Neuronal stem cell (in vitro differentiated cells): Measurements from ENCODE around the gene PRKACB. TPM values are rescaled to one million over a fixed set of nuclear protein-coding genes. Genes with fewer than 3 reads are reported as not detected.

Experiments used
- small RNA-seq: library from polyadenylated mRNA; stranded (forward); fragments of <200 nt; extraction: miRNeasy Mini kit (QIAGEN cat#:217004); gene quantifications from one replicate; pipeline ENCODE3, GENCODE V24; 2013; ENCODE audit not compliant: insufficient read depth

The PRKACB gene

Small RNAs within 50 kb of the gene (small RNA-seq; reads per million reads assigned to genes)
- gene AL450063.1 (not detected), gene RF00410 (not detected)
